Transverse colon (tissue), 4 donors: ENCODE data around the gene ATP1B3. TPM values are rescaled to one million over a fixed set of nuclear protein-coding genes. Genes with fewer than 3 reads are reported as not detected.

Experiments
- DNase-seq: peaks from one replicate; pipeline ENCODE4 v3.0.0-alpha.2; 2019
- H3K27ac ChIP-seq, 4 donors: fragments of 200-600 bp; sonication (generic); 2 replicates each; pipeline ENCODE4 v1.5.1; 2016 to 2018; ENCODE audit warnings: inconsistent platforms in 4 of 4
- H3K27me3 ChIP-seq: fragments of 200-600 bp; sonication (generic); 2 replicates; pipeline ENCODE4 v1.5.1; 2017; ENCODE audit warnings: inconsistent platforms
- H3K36me3 ChIP-seq, 4 donors: fragments of 200-600 bp; sonication (generic); 2 replicates each; pipeline ENCODE4 v1.5.1; 2017 to 2019; ENCODE audit warnings: inconsistent platforms in 4 of 4
- H3K4me1 ChIP-seq, 4 donors: fragments of 200-600 bp; sonication (generic); 2 replicates each; pipeline ENCODE4 v1.5.1; 2017 to 2020; ENCODE audit warnings: inconsistent platforms in 4 of 4
- H3K4me3 ChIP-seq, 4 donors: fragments of 200-600 bp; sonication (generic); 1 replicate in 1 of 4; 2 replicates in 3 of 4; pipeline versions ENCODE4 v1.5.1 to v1.6.1; 2017 to 2019; ENCODE audit warnings: inconsistent platforms in 4 of 4
- H3K9me3 ChIP-seq, 2 donors: fragments of 200-600 bp; sonication (generic); 2 replicates each; pipeline ENCODE4 v1.5.1; 2017 to 2019; ENCODE audit warnings: inconsistent platforms in 2 of 2
- EP300 ChIP-seq: sonication (generic); formaldehyde crosslinking; IDR thresholded peaks from one replicate; pipeline ENCODE4 v1.6.1; 2017; ENCODE audit warnings: antibody characterized with exemption, low read depth
- POLR2A ChIP-seq: fragments of 450-650 bp; IDR thresholded peaks from one replicate; pipeline ENCODE4 v1.6.1; 2016; ENCODE audit warnings: antibody characterized with exemption, mild to moderate bottlenecking, moderate library complexity
- POLR2AphosphoS5 ChIP-seq, 3 donors: sonication (generic); formaldehyde crosslinking; IDR thresholded peaks; one replicate each; pipeline ENCODE4 v1.6.1; 2016; ENCODE audit warnings: antibody characterized with exemption in 3 of 3
- WGBS, 2 donors: methylation state at CpG; one replicate each; pipeline ENCODE4 v1.1.5; 2018; ENCODE audit warnings: low coverage in 1 of 2; 5-methylcytosine and 5-hydroxymethylcytosine counted together
- in situ Hi-C, 4 donors: fragments of 200-750 bp; cut with MboI; loops; one replicate each; pipeline versions ENCODE4 v1.15.0 to v1.15.1; 2017; ENCODE audit warnings: low sequenced_read_pairs in 3 of 4, low pct_ligation_motif_present in 1 of 4, low pct_unique_long_range_greater_than_20kb in 1 of 4
- intact Hi-C: fragments of 100-400 bp; cut with DNase I; formaldehyde crosslinking; loops from one replicate; pipeline ENCODE4 v1.15.1; 2023; ENCODE audit warnings: low total_unique reads
- total RNA-seq, 4 donors: library from RNA; depleted of rRNA; stranded (reverse); fragments of >200 nt; gene quantifications; one replicate each; pipeline ENCODE4 v1.1.0, GENCODE V29; 2016
- TF ChIP-seq, protein P1 (sequence below), 5 experiments: fragments of 200-600 bp in 3 of 5; fragments of 450-650 bp in 2 of 5; sonication (generic) in 3 of 5; IDR thresholded peaks; 1 replicate in 2 of 5; 2 replicates in 3 of 5; pipeline ENCODE4 v1.5.1; 2016 to 2017; ENCODE audit warnings: antibody characterized with exemption in 5 of 5, inconsistent platforms in 3 of 5, mild to moderate bottlenecking in 2 of 5, moderate library complexity in 1 of 5

The ATP1B3 gene
- total RNA-seq, 4 donors from 2014 or later: 79.6 to 251 (median 196) TPM

DNA sequence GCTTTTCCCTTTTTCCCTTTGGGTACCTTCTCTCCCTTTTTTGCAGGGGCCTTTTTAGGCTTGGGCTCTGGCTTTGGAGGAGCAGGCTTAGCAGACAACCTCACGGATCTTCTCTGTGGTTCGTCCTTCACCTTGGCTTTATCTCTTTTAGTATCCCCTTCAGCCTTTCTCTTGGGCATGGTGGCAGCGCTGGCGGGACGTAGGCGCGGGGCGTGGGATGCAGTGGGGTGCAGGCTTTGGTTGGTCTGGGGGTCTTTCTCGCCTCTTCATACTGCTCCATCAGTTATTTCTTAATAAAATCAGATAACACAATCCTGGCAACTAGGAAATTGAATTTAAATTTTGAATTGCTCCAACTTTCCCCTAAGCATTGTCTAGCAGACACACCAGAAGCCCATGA, 11.3 kb upstream of the ATP1B3 start:
- no peaks in the 10 kb centered on the region for H3K9me3 ChIP-seq
- no peak overlapping the region for H3K4me3 ChIP-seq
- peaks cover 0 to 11% (median under 1%) of the 10 kb centered on the region in 4 donors for H3K4me1 ChIP-seq
- WGBS, 2 donors: 97 to 98% methylated on average over 9 of the region's 9 CpGs
- intact Hi-C loops: no loop called here
- in situ Hi-C loops: loop anchor here in 1 of 4 donors (25.0 kb wide), 1 partner anchor 128 kb away; the partner anchor contains the start of gene RNF7
- TF ChIP-seq EP300 (no peak), POLR2A (no peak), POLR2AphosphoS5 (IDR thresholded peaks at IDR 0.05) (no peak)
- TF ChIP-seq, protein P1, sequence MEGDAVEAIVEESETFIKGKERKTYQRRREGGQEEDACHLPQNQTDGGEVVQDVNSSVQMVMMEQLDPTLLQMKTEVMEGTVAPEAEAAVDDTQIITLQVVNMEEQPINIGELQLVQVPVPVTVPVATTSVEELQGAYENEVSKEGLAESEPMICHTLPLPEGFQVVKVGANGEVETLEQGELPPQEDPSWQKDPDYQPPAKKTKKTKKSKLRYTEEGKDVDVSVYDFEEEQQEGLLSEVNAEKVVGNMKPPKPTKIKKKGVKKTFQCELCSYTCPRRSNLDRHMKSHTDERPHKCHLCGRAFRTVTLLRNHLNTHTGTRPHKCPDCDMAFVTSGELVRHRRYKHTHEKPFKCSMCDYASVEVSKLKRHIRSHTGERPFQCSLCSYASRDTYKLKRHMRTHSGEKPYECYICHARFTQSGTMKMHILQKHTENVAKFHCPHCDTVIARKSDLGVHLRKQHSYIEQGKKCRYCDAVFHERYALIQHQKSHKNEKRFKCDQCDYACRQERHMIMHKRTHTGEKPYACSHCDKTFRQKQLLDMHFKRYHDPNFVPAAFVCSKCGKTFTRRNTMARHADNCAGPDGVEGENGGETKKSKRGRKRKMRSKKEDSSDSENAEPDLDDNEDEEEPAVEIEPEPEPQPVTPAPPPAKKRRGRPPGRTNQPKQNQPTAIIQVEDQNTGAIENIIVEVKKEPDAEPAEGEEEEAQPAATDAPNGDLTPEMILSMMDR (IDR thresholded peaks at IDR 0.05): no peak
- no peaks in the 10 kb centered on the region for H3K27me3 ChIP-seq
- no peak overlapping the region for H3K27ac ChIP-seq
- no peak for DNase-seq
- no peaks in the 10 kb centered on the region for H3K36me3 ChIP-seq

DNA sequence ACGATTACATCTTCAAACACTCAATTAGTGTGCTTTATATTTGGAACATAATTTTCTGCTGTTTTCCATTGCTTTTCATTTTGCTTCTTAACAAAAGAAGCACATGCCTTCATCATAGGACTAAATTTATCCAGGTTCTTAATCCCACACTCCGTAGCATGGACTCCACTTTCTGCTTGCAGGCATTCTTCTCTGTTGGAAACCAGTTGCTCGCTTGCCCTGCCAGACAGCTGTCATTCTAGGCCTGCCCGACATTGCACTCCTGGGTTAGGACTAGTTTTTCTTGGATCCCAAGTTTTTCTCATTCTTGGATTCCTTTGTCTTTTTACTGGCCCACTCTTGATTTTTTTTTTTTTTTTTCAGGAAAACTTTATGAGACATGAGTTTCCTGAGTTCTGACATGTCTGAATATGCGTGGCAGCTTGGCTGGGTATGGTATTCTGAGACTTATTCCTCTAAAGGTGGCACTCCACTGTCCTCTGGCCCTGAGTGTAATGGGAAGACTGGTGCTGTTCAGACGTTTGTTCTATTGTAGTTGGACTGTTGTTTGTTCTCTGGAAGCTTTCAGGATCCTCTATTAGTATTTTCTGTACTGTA, 6.3 kb upstream of the ATP1B3 start:
- Histone ChIP-seq H3K36me3 (no peaks in the 10 kb centered on the region), H3K27ac (no peak overlapping the region), H3K9me3 (no peaks in the 10 kb centered on the region), H3K27me3 (no peaks in the 10 kb centered on the region), H3K4me1 (peaks cover 0 to 5% (median 4%) of the 10 kb centered on the region in 4 donors), H3K4me3 (no peak overlapping the region)
- in situ Hi-C loops: loop anchor here in 1 of 4 donors (25.0 kb wide), 1 partner anchor 133 kb away; the partner anchor contains the start of gene RNF7
- TF ChIP-seq EP300 (no peak), POLR2A (no peak), POLR2AphosphoS5 (IDR thresholded peaks at IDR 0.05) (no peak)
- TF ChIP-seq, protein P1 (IDR thresholded peaks at IDR 0.05): no peak
- intact Hi-C loops: no loop called here
- 73 to 86% methylated on average over 5 to 6 of the region's 6 CpGs for WGBS, 2 donors
- DNase-seq: no peak

DNA sequence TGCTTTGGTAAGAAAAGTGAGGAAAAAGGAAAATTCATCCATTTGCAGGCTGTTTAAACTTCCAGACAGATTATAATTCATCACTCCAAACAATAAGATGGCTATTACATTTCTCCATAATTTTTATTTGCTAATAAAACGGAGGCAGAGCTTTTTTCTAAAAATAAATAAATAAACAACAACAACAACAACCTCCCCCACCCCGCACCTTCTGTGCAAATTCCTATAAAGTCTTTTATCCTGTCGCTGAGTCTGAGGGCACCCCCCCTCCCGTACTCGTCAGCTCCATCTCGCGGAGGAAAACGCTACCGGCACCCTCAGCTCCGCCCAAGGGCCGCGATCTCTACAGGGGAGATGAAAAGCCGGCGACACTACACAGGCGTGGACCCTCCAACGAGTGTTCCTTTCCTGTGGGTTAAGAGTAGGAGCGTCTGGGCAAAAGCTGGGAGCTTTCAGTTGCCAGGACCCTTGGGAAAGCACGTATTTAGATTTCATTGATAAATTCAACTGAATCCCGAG, 1.0 kb upstream of the ATP1B3 start:
- peak in 2 of 3 donors; percentile 29 to 52 for TF ChIP-seq POLR2AphosphoS5 (IDR thresholded peaks at IDR 0.05)
- TF ChIP-seq, protein P1 (IDR thresholded peaks at IDR 0.05): peak; percentile 85 to 93 (median 93)
- TF ChIP-seq POLR2A: no peak
- no peak for TF ChIP-seq EP300
- 0% methylated on average over 3 to 19 of the region's 19 CpGs for WGBS, 2 donors
- Histone ChIP-seq H3K27ac (peak overlapping the region; percentile 99 to 100 (median 100)), H3K4me3 (peak overlapping the region; percentile 83 to 100 (median 94)), H3K9me3 (no peaks in the 10 kb centered on the region), H3K4me1 (peaks cover 6 to 35% (median 24%) of the 10 kb centered on the region in 4 donors), H3K27me3 (no peaks in the 10 kb centered on the region), H3K36me3 (no peaks in the 10 kb centered on the region)
- peak; percentile 90 for DNase-seq
- intact Hi-C loops: no loop called here
- in situ Hi-C loops: no loop called here

DNA sequence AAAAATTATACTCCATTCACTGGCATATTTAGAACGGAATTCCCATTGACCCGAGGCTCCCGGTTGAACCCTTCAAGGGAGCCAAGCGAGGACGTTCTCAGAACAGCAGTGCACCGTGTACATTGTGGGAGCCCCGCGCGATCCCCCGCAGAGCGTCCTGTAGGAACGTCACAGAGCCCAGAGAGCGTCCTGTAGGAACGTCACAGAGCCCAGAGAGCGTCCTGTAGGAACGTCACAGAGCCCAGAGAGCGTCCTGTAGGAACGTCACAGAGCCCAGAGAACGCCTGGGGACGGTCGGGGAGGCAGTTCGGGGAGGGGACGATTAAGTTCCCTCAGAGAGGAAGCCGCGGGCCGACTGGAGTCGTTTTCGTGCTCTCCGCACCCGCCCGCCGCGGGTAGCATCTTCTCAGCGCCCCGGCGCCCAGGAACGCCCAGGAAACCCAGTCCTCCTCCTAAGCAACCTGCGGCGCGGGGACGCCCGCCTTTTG, 506 bp upstream of the ATP1B3 start:
- H3K4me1 ChIP-seq: peaks cover 6 to 38% (median 24%) of the 10 kb centered on the region in 4 donors
- H3K27me3 ChIP-seq: no peaks in the 10 kb centered on the region
- TF ChIP-seq EP300: peak; percentile 46
- TF ChIP-seq, protein P1 (IDR thresholded peaks at IDR 0.05): peak in 1 of 5 experiments; percentile 23
- TF ChIP-seq POLR2AphosphoS5 (IDR thresholded peaks at IDR 0.05): peak; percentile 20 to 58 (median 26)
- peak; percentile 40 for TF ChIP-seq POLR2A
- H3K4me3 ChIP-seq: peak overlapping the region; percentile 83 to 100 (median 94)
- no peaks in the 10 kb centered on the region for H3K36me3 ChIP-seq
- intact Hi-C loops (no loop called here), in situ Hi-C loops (no loop called here)
- peak; percentile 73 for DNase-seq
- peak overlapping the region; percentile 99 to 100 (median 100) for H3K27ac ChIP-seq
- no peaks in the 10 kb centered on the region for H3K9me3 ChIP-seq
- WGBS, 2 donors: 0% methylated on average over 34 of the region's 42 CpGs; no CpG with 5 or more reads in 1 of the 2 donors
